Stimulated activated CD8-positive, alpha-beta memory T cell treated with anti-CD3 and anti-CD28 coated beads, Interleukin-4, amount 100 ng/mL, for 1 hour (primary cell): ENCODE measurements around the gene FCRL6.

Experiments
- DNase-seq, 2 donors: peaks; one replicate each; pipeline ENCODE4 v3.0.0-alpha.2; 2020; ENCODE audit warnings: low read depth in 2 of 2, low spot score in 1 of 2

The FCRL6 gene

DNA sequence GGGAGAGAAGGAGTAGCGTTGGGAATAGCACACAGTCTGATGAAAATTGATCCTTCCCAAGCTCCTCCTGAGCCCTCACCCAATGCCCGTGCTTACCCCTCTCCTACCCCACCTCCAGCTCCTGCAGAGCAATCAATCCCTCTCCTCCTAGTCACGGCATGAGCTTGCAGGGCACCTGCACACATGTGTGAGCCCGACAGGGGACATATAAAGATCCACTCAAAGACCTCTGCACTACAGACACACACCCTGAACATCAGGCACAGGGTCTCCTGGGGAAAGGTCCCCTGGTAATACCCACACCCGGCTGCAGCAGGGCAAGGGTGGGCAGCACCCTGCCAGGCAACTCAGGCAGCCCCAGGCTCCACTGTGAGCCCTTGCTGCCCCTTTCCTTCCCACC, 59.9 kb downstream of the FCRL6 start:
- DNase-seq: no peak

GRCh38 chr1:159862557-159862956, 60.4 kb downstream of the FCRL6 start, which contains the start of gene VSIG8:
VSIG8 (minus strand) TSS chr1:159862657; CDS start chr1:159862521, 136 bp downstream.
- no peak for DNase-seq

DNA sequence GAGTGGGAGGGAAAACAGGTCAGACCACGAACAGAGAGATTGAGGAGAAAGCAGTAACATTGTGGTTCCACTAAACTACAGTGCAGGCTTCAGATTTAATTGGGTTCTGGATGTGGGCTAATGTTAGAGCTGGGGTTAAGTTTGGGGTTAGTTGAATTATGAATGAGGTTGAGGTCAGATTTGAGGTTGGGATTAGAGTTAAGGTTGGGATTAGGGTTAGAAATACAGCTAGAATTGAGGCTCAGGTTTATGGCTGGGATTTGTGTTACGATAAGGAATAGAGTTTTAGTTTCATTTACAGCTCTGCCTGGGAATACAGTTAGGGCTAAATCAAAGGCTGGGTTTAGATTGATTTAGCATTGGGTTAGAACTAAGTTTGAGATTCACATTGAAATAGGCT, 62.1 kb downstream of the FCRL6 start:
- no peak for DNase-seq
